Cardiac septum (tissue), 1 donor: ENCODE results near the gene IBSP. TPM values are rescaled to one million over a fixed set of nuclear protein-coding genes. Genes with fewer than 3 reads are reported as not detected.

Experiments used
- DNase-seq: peaks from one replicate; pipeline ENCODE4 v3.0.0-alpha.2; 2020; ENCODE audit warnings: low spot score
- intact Hi-C: fragments of 100-400 bp; cut with DNase I; formaldehyde crosslinking; loops from one replicate; pipeline ENCODE4 v1.14.0; 2022
- long read RNA-seq: library from polyadenylated mRNA; unstranded; transcript quantifications from one replicate; pipeline ENCODE4 v2.0.0, GENCODE V29; 2021
- total RNA-seq: library from RNA; stranded (reverse); fragmentation: NEBNext Ultra II Directional; extraction: Animal tissue kit (Norgen Biotek cat#: 25700); gene quantifications from one replicate; pipeline ENCODE4 v1.2.1, GENCODE V29; 2021
- donor health status: DM: no; HTN: no; CAD: no.

Gene IBSP
- total RNA-seq, result not detected
- long read RNA-seq, result 0 reads

GRCh38 chr4:87799301-87800113 lies at the start of gene IBSP:
Gene IBSP (plus strand): TSS chr4:87799554. CDS start chr4:87802362, 2,808 bp downstream.
- DNase-seq, result no peak
- intact Hi-C loops, result no loop called here

GRCh38 chr4:87749883-87750282 lies 49.5 kb upstream of the IBSP start:
- intact Hi-C loops, result no loop called here
- no peak for DNase-seq

- intact Hi-C loops, result no loop called here
- DNase-seq, result no peak
Measured at GRCh38 chr4:87758270-87758669, 41.1 kb upstream of the IBSP start.

GRCh38 chr4:87762311-87762710 lies 37.0 kb upstream of the IBSP start:
- intact Hi-C loops, result no loop called here

GRCh38 chr4:87781569-87781968 lies 17.8 kb upstream of the IBSP start:
- intact Hi-C loops, result no loop called here
- no peak for DNase-seq

More at GRCh38 chr4:87762311-87762710, 37.0 kb upstream of the IBSP start:
- no peak for DNase-seq

- no peak for DNase-seq
- intact Hi-C loops, result no loop called here
Measured at GRCh38 chr4:87783781-87784180, 15.6 kb upstream of the IBSP start.

- intact Hi-C loops, result no loop called here
- DNase-seq, result no peak
Measured at GRCh38 chr4:87785731-87786509, 13.4 kb upstream of the IBSP start.

GRCh38 chr4:87802858-87803257 lies 3.5 kb downstream of the IBSP start:
- intact Hi-C loops, result no loop called here
- no peak for DNase-seq

GRCh38 chr4:87803421-87803820 lies 4.1 kb downstream of the IBSP start:
- intact Hi-C loops, result no loop called here
- DNase-seq, result no peak

- intact Hi-C loops, result no loop called here
Measured at GRCh38 chr4:87804871-87805270, 5.5 kb downstream of the IBSP start.

GRCh38 chr4:87805971-87806370 lies 6.6 kb downstream of the IBSP start:
- intact Hi-C loops, result no loop called here
- no peak for DNase-seq

More at GRCh38 chr4:87804871-87805270, 5.5 kb downstream of the IBSP start:
- DNase-seq, result no peak

GRCh38 chr4:87806520-87806919 lies 7.2 kb downstream of the IBSP start:
- no peak for DNase-seq
- intact Hi-C loops, result no loop called here

GRCh38 chr4:87807402-87807801 lies 8.0 kb downstream of the IBSP start:
- DNase-seq, result no peak

GRCh38 chr4:87811977-87812376 lies 12.6 kb downstream of the IBSP start:
- no peak for DNase-seq
- intact Hi-C loops, result no loop called here

More at GRCh38 chr4:87807402-87807801, 8.0 kb downstream of the IBSP start:
- intact Hi-C loops, result no loop called here

- intact Hi-C loops, result no loop called here
- DNase-seq, result no peak
Measured at GRCh38 chr4:87819281-87819919, 20.0 kb downstream of the IBSP start.

- intact Hi-C loops, result no loop called here
- no peak for DNase-seq
Measured at GRCh38 chr4:87823200-87823599, 23.8 kb downstream of the IBSP start.

- intact Hi-C loops, result no loop called here
- DNase-seq, result no peak
Measured at GRCh38 chr4:87823724-87824123, 24.4 kb downstream of the IBSP start.

GRCh38 chr4:87824352-87824751 lies 25.0 kb downstream of the IBSP start:
- no peak for DNase-seq
- intact Hi-C loops, result no loop called here

- DNase-seq, result no peak
- intact Hi-C loops, result no loop called here
Measured at GRCh38 chr4:87832669-87833068, 33.3 kb downstream of the IBSP start, which contains the start of gene MEPE. Gene MEPE (plus strand): TSS chr4:87832969. CDS start chr4:87834715, 1,746 bp downstream.

- DNase-seq, result no peak
- intact Hi-C loops, result no loop called here
Measured at GRCh38 chr4:87834401-87834800, 35.0 kb downstream of the IBSP start.
